GM23338 (cell line): ENCODE results near the gene DAZAP1. TPM values are rescaled to one million over a fixed set of nuclear protein-coding genes. Genes with fewer than 3 reads are reported as not detected.

Experiments
- ATAC-seq: fragments of 200-7000 bp; cut with Tn5 transposase; 3 replicates; pipeline ENCODE4 v1.9.1; 2020
- DNase-seq: peaks from one replicate; pipeline ENCODE4 v3.0.0-alpha.2; 2015; ENCODE audit warnings: low spot score
- H2AFZ ChIP-seq: fragments of 200-600 bp; sonication (generic); 2 replicates; pipeline ENCODE4 v1.8.0; 2016; ENCODE audit warnings: antibody characterized with exemption, mild to moderate bottlenecking, moderate library complexity
- H3F3A ChIP-seq: fragments of 200-600 bp; sonication (generic); replicated peaks from 2 replicates; pipeline ENCODE4 v1.8.0; 2017; ENCODE audit warnings: antibody characterized with exemption, mixed run types, low read depth
- H3K27ac ChIP-seq: fragments of 200-600 bp; sonication (generic); 2 replicates; pipeline ENCODE4 v1.6.1; 2016; ENCODE audit warnings: low read depth
- H3K27me3 ChIP-seq: fragments of 200-600 bp; sonication (generic); 2 replicates; pipeline ENCODE4 v1.8.0; 2016; ENCODE audit warnings: mild to moderate bottlenecking, mixed run types, moderate library complexity; ENCODE audit not compliant: insufficient read depth
- H3K36me3 ChIP-seq: fragments of 200-600 bp; sonication (generic); 2 replicates; pipeline ENCODE4 v1.8.0; 2016; ENCODE audit warnings: mild to moderate bottlenecking; ENCODE audit not compliant: insufficient read depth
- H3K4me1 ChIP-seq: fragments of 200-600 bp; sonication (generic); 2 replicates; pipeline ENCODE4 v1.8.0; 2016; ENCODE audit warnings: mild to moderate bottlenecking, moderate library complexity; ENCODE audit not compliant: insufficient read depth
- H3K4me2 ChIP-seq: fragments of 200-600 bp; sonication (generic); 2 replicates; pipeline ENCODE4 v1.7.1; 2017; ENCODE audit warnings: mixed run types
- H3K4me3 ChIP-seq: fragments of 200-600 bp; sonication (generic); 2 replicates; pipeline ENCODE4 v1.6.1; 2016; ENCODE audit warnings: mixed run types
- H3K79me2 ChIP-seq: fragments of 200-600 bp; sonication (generic); replicated peaks from 2 replicates; pipeline ENCODE4 v1.8.0; 2017; ENCODE audit warnings: mild to moderate bottlenecking; ENCODE audit not compliant: insufficient read depth
- H3K9me2 ChIP-seq: fragments of 200-600 bp; sonication (generic); 2 replicates; pipeline ENCODE4 v1.8.0; 2017; ENCODE audit not compliant: insufficient read depth
- H4K20me1 ChIP-seq: fragments of 200-600 bp; sonication (generic); replicated peaks from 2 replicates; pipeline ENCODE4 v1.8.0; 2017; ENCODE audit warnings: mild to moderate bottlenecking; ENCODE audit not compliant: insufficient read depth
- H3K27ac Mint-ChIP-seq: 2 replicates; pipeline ENCODE4 v1.8.0; 2020; ENCODE audit warnings: inconsistent platforms, mild to moderate bottlenecking, moderate library complexity, mixed read lengths
- H3K27me3 Mint-ChIP-seq: 3 replicates; pipeline ENCODE4 v1.8.0; 2022; ENCODE audit warnings: low read depth, mild to moderate bottlenecking, moderate library complexity, mixed read lengths, inconsistent platforms; ENCODE audit not compliant: insufficient read depth, poor library complexity
- H3K36me3 Mint-ChIP-seq: 3 replicates; pipeline ENCODE4 v1.8.0; 2021; ENCODE audit warnings: low read depth, mild to moderate bottlenecking, inconsistent platforms, moderate library complexity, mixed read lengths
- H3K4me1 Mint-ChIP-seq: 3 replicates; pipeline ENCODE4 v1.8.0; 2020; ENCODE audit warnings: mild to moderate bottlenecking, inconsistent platforms, mixed read lengths
- H3K4me3 Mint-ChIP-seq: 3 replicates; pipeline ENCODE4 v1.8.0; 2021; ENCODE audit warnings: moderate library complexity, mild to moderate bottlenecking, inconsistent platforms, mixed read lengths
- H3K9me3 Mint-ChIP-seq: 3 replicates; pipeline ENCODE4 v1.8.0; 2020; ENCODE audit warnings: moderate library complexity, mild to moderate bottlenecking, inconsistent platforms, mixed read lengths
- CREB1 ChIP-seq: fragments of 250-450 bp; sonication (Bioruptor Pico); IDR thresholded peaks from 2 replicates; pipeline ENCODE4 v1.5.0; 2020; ENCODE audit warnings: low read depth, mild to moderate bottlenecking, moderate library complexity
- EZH2 ChIP-seq: fragments of 200-600 bp; sonication (generic); IDR thresholded peaks from one replicate; pipeline ENCODE4 v1.8.0; 2017; ENCODE audit warnings: antibody characterized with exemption, mild to moderate bottlenecking, low read depth; ENCODE audit not compliant: unreplicated experiment
- EZH2phosphoT487 ChIP-seq: fragments of 200-600 bp; sonication (generic); IDR thresholded peaks from one replicate; pipeline ENCODE4 v1.8.1; 2018; ENCODE audit warnings: antibody characterized with exemption; ENCODE audit not compliant: unreplicated experiment
- JUNB ChIP-seq: IDR thresholded peaks from one replicate; pipeline ENCODE4 v1.6.1; 2016; ENCODE audit warnings: antibody characterized with exemption; ENCODE audit not compliant: unreplicated experiment
- NANOG ChIP-seq: IDR thresholded peaks from 2 replicates; pipeline ENCODE4 v1.6.1; 2016; ENCODE audit warnings: antibody characterized with exemption, borderline replicate concordance
- POLR2AphosphoS5 ChIP-seq: IDR thresholded peaks from 2 replicates; pipeline ENCODE4 v1.6.1; 2016; ENCODE audit warnings: antibody characterized with exemption, low read depth
- STAT1 ChIP-seq: IDR thresholded peaks from one replicate; pipeline ENCODE4 v1.6.1; 2016; ENCODE audit warnings: antibody characterized with exemption; ENCODE audit not compliant: unreplicated experiment
- ZNF114 ChIP-seq: fragments of 250-450 bp; sonication (Bioruptor Pico); IDR thresholded peaks from 2 replicates; pipeline ENCODE4 v1.5.0; 2020; ENCODE audit warnings: mild to moderate bottlenecking, moderate library complexity
- ZNF331 ChIP-seq: fragments of 250-450 bp; sonication (Bioruptor Pico); IDR thresholded peaks from 2 replicates; pipeline ENCODE4 v1.5.0; 2020; ENCODE audit warnings: low read depth, mild to moderate bottlenecking, moderate library complexity
- polyA plus RNA-seq: library from polyadenylated mRNA; unstranded; fragments of >200 nt; fragmentation: Nextera tagmentation; extraction: Ambion mirVana; gene quantifications from 2 replicates; pipeline ENCODE4 v1.2.1, GENCODE V29; 2016
- total RNA-seq: library from RNA; depleted of rRNA; stranded (reverse); fragments of >200 nt; shearing (Covaris generic); gene quantifications from 2 replicates; pipeline ENCODE4 v1.2.3, GENCODE V29; 2014
- TF ChIP-seq, protein P1 (sequence below): IDR thresholded peaks from 2 replicates; pipeline ENCODE4 v1.6.1; 2016; ENCODE audit warnings: antibody characterized with exemption
- TF ChIP-seq, protein P2 (sequence below): IDR thresholded peaks from one replicate; pipeline ENCODE4 v1.6.1; 2018; ENCODE audit warnings: antibody characterized with exemption; ENCODE audit not compliant: unreplicated experiment
- TF ChIP-seq, protein P3 (sequence below): fragments of 250-450 bp; sonication (Bioruptor Pico); IDR thresholded peaks from 2 replicates; pipeline ENCODE4 v1.5.0; 2020; ENCODE audit warnings: mild to moderate bottlenecking, moderate library complexity
- TF ChIP-seq, protein P4 (sequence below), 2 experiments: fragments of 200-600 bp in 1 of 2; sonication (generic) in 1 of 2; conservative IDR thresholded peaks; 2 replicates each; pipeline versions ENCODE4 v1.5.1 to v1.6.1; 2016 to 2017; ENCODE audit warnings: antibody characterized with exemption in 2 of 2, low read depth in 2 of 2, mild to moderate bottlenecking in 2 of 2, moderate library complexity in 1 of 2

DAZAP1 gene
- total and polyA plus RNA-seq, 2 experiments from 2014 or later = 44.1 to 194 TPM

DNA sequence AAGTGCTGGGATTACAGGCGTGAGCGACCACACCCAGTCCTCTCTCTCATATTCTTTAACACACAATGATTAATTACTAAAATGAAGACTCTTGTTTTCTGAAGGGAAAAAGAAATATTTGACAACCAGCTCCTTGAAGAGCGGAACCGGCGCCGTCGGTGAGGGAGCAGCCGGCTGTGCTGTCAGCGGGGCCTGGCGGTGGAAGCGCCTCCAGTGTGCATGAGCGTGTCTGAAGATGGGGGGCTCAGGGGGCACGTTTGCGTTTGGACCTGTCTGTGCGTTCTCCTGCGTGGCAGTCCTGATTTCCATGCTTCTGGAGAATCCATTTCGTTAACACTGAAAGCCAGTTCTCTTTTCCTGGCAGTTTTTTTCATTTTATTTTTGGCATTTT is 31.0 kb upstream of the DAZAP1 start:
- no peak for DNase-seq
- Histone ChIP-seq H3K79me2 (no peaks in the 10 kb centered on the region), H4K20me1 (peaks cover 8% of the 10 kb centered on the region; the same call in 1 of the 2 replicates), H3F3A (peaks cover 13% of the 10 kb centered on the region), H3K27me3 (no peaks in the 10 kb centered on the region), H3K4me2 (no peak overlapping the region), H2AFZ (no peak overlapping the region), H3K4me1 (peaks cover 5% of the 10 kb centered on the region; the same call in 1 of the 2 replicates), H3K9me2 (no peaks in the 10 kb centered on the region), H3K4me3 (no peak overlapping the region), H3K27ac (no peak overlapping the region), H3K36me3 (peaks cover 3% of the 10 kb centered on the region; the same call in 1 of the 2 replicates)
- peaks cover 10% of the 10 kb centered on the region for H3K27me3 Mint-ChIP-seq
- peaks cover 44% of the 10 kb centered on the region for H3K36me3 Mint-ChIP-seq
- H3K9me3 Mint-ChIP-seq = no peaks in the 10 kb centered on the region
- no peak for ATAC-seq
- peaks cover 7% of the 10 kb centered on the region; the same call in 2 of the 3 replicates for H3K4me1 Mint-ChIP-seq
- H3K4me3 Mint-ChIP-seq = no peak overlapping the region
- TF ChIP-seq, protein P1, sequence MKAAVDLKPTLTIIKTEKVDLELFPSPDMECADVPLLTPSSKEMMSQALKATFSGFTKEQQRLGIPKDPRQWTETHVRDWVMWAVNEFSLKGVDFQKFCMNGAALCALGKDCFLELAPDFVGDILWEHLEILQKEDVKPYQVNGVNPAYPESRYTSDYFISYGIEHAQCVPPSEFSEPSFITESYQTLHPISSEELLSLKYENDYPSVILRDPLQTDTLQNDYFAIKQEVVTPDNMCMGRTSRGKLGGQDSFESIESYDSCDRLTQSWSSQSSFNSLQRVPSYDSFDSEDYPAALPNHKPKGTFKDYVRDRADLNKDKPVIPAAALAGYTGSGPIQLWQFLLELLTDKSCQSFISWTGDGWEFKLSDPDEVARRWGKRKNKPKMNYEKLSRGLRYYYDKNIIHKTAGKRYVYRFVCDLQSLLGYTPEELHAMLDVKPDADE = no peak
- TF ChIP-seq EZH2 = no peak
- TF ChIP-seq, protein P2, sequence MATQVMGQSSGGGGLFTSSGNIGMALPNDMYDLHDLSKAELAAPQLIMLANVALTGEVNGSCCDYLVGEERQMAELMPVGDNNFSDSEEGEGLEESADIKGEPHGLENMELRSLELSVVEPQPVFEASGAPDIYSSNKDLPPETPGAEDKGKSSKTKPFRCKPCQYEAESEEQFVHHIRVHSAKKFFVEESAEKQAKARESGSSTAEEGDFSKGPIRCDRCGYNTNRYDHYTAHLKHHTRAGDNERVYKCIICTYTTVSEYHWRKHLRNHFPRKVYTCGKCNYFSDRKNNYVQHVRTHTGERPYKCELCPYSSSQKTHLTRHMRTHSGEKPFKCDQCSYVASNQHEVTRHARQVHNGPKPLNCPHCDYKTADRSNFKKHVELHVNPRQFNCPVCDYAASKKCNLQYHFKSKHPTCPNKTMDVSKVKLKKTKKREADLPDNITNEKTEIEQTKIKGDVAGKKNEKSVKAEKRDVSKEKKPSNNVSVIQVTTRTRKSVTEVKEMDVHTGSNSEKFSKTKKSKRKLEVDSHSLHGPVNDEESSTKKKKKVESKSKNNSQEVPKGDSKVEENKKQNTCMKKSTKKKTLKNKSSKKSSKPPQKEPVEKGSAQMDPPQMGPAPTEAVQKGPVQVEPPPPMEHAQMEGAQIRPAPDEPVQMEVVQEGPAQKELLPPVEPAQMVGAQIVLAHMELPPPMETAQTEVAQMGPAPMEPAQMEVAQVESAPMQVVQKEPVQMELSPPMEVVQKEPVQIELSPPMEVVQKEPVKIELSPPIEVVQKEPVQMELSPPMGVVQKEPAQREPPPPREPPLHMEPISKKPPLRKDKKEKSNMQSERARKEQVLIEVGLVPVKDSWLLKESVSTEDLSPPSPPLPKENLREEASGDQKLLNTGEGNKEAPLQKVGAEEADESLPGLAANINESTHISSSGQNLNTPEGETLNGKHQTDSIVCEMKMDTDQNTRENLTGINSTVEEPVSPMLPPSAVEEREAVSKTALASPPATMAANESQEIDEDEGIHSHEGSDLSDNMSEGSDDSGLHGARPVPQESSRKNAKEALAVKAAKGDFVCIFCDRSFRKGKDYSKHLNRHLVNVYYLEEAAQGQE = no peak
- TF ChIP-seq, protein P3, sequence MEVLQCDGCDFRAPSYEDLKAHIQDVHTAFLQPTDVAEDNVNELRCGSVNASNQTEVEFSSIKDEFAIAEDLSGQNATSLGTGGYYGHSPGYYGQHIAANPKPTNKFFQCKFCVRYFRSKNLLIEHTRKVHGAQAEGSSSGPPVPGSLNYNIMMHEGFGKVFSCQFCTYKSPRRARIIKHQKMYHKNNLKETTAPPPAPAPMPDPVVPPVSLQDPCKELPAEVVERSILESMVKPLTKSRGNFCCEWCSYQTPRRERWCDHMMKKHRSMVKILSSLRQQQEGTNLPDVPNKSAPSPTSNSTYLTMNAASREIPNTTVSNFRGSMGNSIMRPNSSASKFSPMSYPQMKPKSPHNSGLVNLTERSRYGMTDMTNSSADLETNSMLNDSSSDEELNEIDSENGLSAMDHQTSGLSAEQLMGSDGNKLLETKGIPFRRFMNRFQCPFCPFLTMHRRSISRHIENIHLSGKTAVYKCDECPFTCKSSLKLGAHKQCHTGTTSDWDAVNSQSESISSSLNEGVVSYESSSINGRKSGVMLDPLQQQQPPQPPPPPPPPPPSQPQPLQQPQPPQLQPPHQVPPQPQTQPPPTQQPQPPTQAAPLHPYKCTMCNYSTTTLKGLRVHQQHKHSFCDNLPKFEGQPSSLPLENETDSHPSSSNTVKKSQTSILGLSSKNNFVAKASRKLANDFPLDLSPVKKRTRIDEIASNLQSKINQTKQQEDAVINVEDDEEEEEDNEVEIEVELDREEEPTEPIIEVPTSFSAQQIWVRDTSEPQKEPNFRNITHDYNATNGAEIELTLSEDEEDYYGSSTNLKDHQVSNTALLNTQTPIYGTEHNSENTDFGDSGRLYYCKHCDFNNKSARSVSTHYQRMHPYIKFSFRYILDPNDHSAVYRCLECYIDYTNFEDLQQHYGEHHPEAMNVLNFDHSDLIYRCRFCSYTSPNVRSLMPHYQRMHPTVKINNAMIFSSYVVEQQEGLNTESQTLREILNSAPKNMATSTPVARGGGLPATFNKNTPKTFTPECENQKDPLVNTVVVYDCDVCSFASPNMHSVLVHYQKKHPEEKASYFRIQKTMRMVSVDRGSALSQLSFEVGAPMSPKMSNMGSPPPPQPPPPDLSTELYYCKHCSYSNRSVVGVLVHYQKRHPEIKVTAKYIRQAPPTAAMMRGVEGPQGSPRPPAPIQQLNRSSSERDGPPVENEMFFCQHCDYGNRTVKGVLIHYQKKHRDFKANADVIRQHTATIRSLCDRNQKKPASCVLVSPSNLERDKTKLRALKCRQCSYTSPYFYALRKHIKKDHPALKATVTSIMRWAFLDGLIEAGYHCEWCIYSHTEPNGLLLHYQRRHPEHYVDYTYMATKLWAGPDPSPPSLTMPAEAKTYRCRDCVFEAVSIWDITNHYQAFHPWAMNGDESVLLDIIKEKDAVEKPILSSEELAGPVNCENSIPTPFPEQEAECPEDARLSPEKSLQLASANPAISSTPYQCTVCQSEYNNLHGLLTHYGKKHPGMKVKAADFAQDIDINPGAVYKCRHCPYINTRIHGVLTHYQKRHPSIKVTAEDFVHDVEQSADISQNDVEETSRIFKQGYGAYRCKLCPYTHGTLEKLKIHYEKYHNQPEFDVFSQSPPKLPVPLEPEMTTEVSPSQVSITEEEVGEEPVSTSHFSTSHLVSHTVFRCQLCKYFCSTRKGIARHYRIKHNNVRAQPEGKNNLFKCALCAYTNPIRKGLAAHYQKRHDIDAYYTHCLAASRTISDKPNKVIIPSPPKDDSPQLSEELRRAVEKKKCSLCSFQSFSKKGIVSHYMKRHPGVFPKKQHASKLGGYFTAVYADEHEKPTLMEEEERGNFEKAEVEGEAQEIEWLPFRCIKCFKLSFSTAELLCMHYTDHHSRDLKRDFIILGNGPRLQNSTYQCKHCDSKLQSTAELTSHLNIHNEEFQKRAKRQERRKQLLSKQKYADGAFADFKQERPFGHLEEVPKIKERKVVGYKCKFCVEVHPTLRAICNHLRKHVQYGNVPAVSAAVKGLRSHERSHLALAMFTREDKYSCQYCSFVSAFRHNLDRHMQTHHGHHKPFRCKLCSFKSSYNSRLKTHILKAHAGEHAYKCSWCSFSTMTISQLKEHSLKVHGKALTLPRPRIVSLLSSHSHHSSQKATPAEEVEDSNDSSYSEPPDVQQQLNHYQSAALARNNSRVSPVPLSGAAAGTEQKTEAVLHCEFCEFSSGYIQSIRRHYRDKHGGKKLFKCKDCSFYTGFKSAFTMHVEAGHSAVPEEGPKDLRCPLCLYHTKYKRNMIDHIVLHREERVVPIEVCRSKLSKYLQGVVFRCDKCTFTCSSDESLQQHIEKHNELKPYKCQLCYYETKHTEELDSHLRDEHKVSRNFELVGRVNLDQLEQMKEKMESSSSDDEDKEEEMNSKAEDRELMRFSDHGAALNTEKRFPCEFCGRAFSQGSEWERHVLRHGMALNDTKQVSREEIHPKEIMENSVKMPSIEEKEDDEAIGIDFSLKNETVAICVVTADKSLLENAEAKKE = no peak
- TF ChIP-seq EZH2phosphoT487 = no peak
- TF ChIP-seq, protein P4, sequence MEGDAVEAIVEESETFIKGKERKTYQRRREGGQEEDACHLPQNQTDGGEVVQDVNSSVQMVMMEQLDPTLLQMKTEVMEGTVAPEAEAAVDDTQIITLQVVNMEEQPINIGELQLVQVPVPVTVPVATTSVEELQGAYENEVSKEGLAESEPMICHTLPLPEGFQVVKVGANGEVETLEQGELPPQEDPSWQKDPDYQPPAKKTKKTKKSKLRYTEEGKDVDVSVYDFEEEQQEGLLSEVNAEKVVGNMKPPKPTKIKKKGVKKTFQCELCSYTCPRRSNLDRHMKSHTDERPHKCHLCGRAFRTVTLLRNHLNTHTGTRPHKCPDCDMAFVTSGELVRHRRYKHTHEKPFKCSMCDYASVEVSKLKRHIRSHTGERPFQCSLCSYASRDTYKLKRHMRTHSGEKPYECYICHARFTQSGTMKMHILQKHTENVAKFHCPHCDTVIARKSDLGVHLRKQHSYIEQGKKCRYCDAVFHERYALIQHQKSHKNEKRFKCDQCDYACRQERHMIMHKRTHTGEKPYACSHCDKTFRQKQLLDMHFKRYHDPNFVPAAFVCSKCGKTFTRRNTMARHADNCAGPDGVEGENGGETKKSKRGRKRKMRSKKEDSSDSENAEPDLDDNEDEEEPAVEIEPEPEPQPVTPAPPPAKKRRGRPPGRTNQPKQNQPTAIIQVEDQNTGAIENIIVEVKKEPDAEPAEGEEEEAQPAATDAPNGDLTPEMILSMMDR (conservative IDR thresholded peaks at IDR 0.05; ENCODE audit: low read depth in 2 of 2) = no peak
- no peak for TF ChIP-seq JUNB
- no peak for TF ChIP-seq NANOG
- TF ChIP-seq STAT1 = no peak
- TF ChIP-seq ZNF114 = no peak
- no peak for TF ChIP-seq ZNF331
- TF ChIP-seq POLR2AphosphoS5 = no peak
- TF ChIP-seq CREB1 (CRISPR knock-in tag) = no peak
- no peak overlapping the region for H3K27ac Mint-ChIP-seq
